Chondrocyte (in vitro differentiated cells): ENCODE results near the gene NFYC. TPM values are rescaled to one million over a fixed set of nuclear protein-coding genes. Genes with fewer than 3 reads are reported as not detected.

Source experiments
- DNase-seq: peaks from one replicate; pipeline ENCODE4 v3.0.0; 2021; ENCODE audit warnings: mixed read lengths, low spot score
- H3K27ac Mint-ChIP-seq: one replicate; pipeline ENCODE4 v1.8.0; 2021; ENCODE audit warnings: mild to moderate bottlenecking, moderate library complexity, mixed read lengths; ENCODE audit not compliant: unreplicated experiment
- H3K27me3 Mint-ChIP-seq: 2 replicates; pipeline ENCODE4 v1.8.0; 2021; ENCODE audit warnings: low read depth, mixed read lengths
- H3K36me3 Mint-ChIP-seq: 2 replicates; pipeline ENCODE4 v1.8.0; 2021; ENCODE audit warnings: low read depth, mixed read lengths
- H3K4me1 Mint-ChIP-seq: 2 replicates; pipeline ENCODE4 v1.8.0; 2021; ENCODE audit warnings: low read depth, mild to moderate bottlenecking, mixed read lengths
- H3K4me3 Mint-ChIP-seq: one replicate; pipeline ENCODE4 v1.8.0; 2021; ENCODE audit warnings: mild to moderate bottlenecking, moderate library complexity, mixed read lengths; ENCODE audit not compliant: unreplicated experiment
- H3K9me3 Mint-ChIP-seq: 2 replicates; pipeline ENCODE4 v1.8.0; 2021; ENCODE audit warnings: low read depth, mixed read lengths
- CTCF ChIP-seq: fragments of 200-600 bp; sonication (generic); IDR thresholded peaks from 2 replicates; pipeline ENCODE4 v1.5.0; 2021; ENCODE audit warnings: antibody characterized with exemption, mild to moderate bottlenecking, moderate library complexity
- microRNA-seq: library from miRNA; unstranded; fragments of <30 nt; microRNA quantifications from one replicate; pipeline ENCODE4 v1.2.0, GENCODE V29; 2020; ENCODE audit warnings: borderline number of aligned reads
- total RNA-seq: library from RNA; stranded (reverse); gene quantifications from 3 replicates; pipeline ENCODE4 v1.2.1, GENCODE V29; 2021

NFYC gene
- total RNA-seq, 1 donor from 2014 or later = 35.8 TPM

- no peak for TF ChIP-seq CTCF
- H3K27me3 Mint-ChIP-seq = no peaks in the 10 kb centered on the region
- H3K27ac Mint-ChIP-seq = peak overlapping the region; percentile 27
- H3K36me3 Mint-ChIP-seq = no peaks in the 10 kb centered on the region
- DNase-seq = no peak
- no peaks in the 10 kb centered on the region for H3K9me3 Mint-ChIP-seq
- peaks cover 27% of the 10 kb centered on the region for H3K4me1 Mint-ChIP-seq
- H3K4me3 Mint-ChIP-seq = peak overlapping the region; percentile 60
Measured at GRCh38 chr1:40818264-40818961, 126.9 kb downstream of the NFYC start.

- Mint-ChIP-seq H3K9me3 (no peaks in the 10 kb centered on the region), H3K36me3 (no peaks in the 10 kb centered on the region), H3K4me1 (peaks cover 27% of the 10 kb centered on the region), H3K4me3 (no peak overlapping the region), H3K27ac (no peak overlapping the region), H3K27me3 (no peaks in the 10 kb centered on the region)
- TF ChIP-seq CTCF = no peak
- no peak for DNase-seq
Measured at GRCh38 chr1:40819101-40819500, 127.6 kb downstream of the NFYC start.

GRCh38 chr1:40820251-40820797, 128.8 kb downstream of the NFYC start:
- peak; percentile 34 for TF ChIP-seq CTCF
- Mint-ChIP-seq H3K36me3 (no peaks in the 10 kb centered on the region), H3K27ac (no peak overlapping the region), H3K4me3 (no peak overlapping the region), H3K27me3 (no peaks in the 10 kb centered on the region), H3K4me1 (peaks cover 40% of the 10 kb centered on the region), H3K9me3 (no peaks in the 10 kb centered on the region)
- DNase-seq = no peak

Small RNAs within 50 kb of the gene (microRNA-seq; reads per million reads assigned to microRNA genes)
- gene MIR30C1 (35.5 reads per million, percentile 45 among the genes with 10 or more reads in this experiment), gene MIR30E (2,975 reads per million, percentile 87 among the genes with 10 or more reads in this experiment)

Other genes starting within 250 kb of the NFYC start
- 7.4 to 13.4 TPM (median 11.9 TPM) in 3 replicates for gene ZFP69B, start 241.2 kb upstream of the NFYC start, total RNA-seq
- gene ZFP69, start 214.4 kb upstream of the NFYC start, total RNA-seq = 4.5 to 4.9 TPM (median 4.5 TPM) in 3 replicates
- 13.1 to 15.0 TPM (median 14.0 TPM) in 3 replicates for gene EXO5, start 182.9 kb upstream of the NFYC start, total RNA-seq
- gene ZNF684, start 160.1 kb upstream of the NFYC start, total RNA-seq = 3.5 to 5.2 TPM (median 4.8 TPM) in 3 replicates
- 4.8 to 26.3 TPM (median 26.0 TPM) in 3 replicates for gene RIMS3, start 26.0 kb upstream of the NFYC start, total RNA-seq
- gene KCNQ4, start 92.1 kb downstream of the NFYC start, total RNA-seq = 0.60 to 3.4 TPM (median 3.0 TPM) in 3 replicates
- gene CITED4, start 170.7 kb downstream of the NFYC start, total RNA-seq = 12.4 to 30.5 TPM (median 30.1 TPM) in 3 replicates